Thymus (tissue), 11 donors: Measurements from ENCODE around the gene CDK3. TPM values are rescaled to one million over a fixed set of nuclear protein-coding genes. Genes with fewer than 3 reads are reported as not detected.
A peak's percentile ranks its signal among the peaks of the same experiment; 100 is the strongest.

Experiments used
- DNase-seq, 9 donors: peaks; one replicate each; pipeline ENCODE4 v3.0.0-alpha.2; 2013; ENCODE audit warnings: low spot score in 9 of 9, low read depth in 6 of 9, missing footprints in 1 of 9
- H3K27ac ChIP-seq, 2 donors: one replicate each; pipeline ENCODE4 v1.5.1; 2013; ENCODE audit warnings: control low read depth in 1 of 2, low read depth in 1 of 2, low read length in 1 of 2, mild to moderate bottlenecking in 1 of 2, moderate library complexity in 1 of 2
- H3K27me3 ChIP-seq, 2 donors: one replicate each; pipeline ENCODE4 v1.5.1; 2013; ENCODE audit warnings: low read length in 1 of 2; ENCODE audit not compliant: control insufficient read depth in 2 of 2, insufficient read depth in 1 of 2
- H3K36me3 ChIP-seq, 2 donors: one replicate each; pipeline ENCODE4 v1.5.1; 2013; ENCODE audit warnings: low read length in 1 of 2, mild to moderate bottlenecking in 1 of 2, moderate library complexity in 1 of 2; ENCODE audit not compliant: control insufficient read depth in 2 of 2, insufficient read depth in 2 of 2
- H3K4me1 ChIP-seq, 2 donors: one replicate each; pipeline ENCODE4 v1.5.1; 2013; ENCODE audit warnings: low read length in 2 of 2; ENCODE audit not compliant: control insufficient read depth in 2 of 2, insufficient read depth in 2 of 2
- H3K4me3 ChIP-seq, 2 donors: one replicate each; pipeline ENCODE4 v1.5.1; 2013; ENCODE audit warnings: low read length in 2 of 2, control low read depth in 1 of 2, mild to moderate bottlenecking in 1 of 2
- H3K9me3 ChIP-seq, 2 donors: one replicate each; pipeline ENCODE4 v1.5.1; 2013; ENCODE audit warnings: low read length in 1 of 2, mild to moderate bottlenecking in 1 of 2; ENCODE audit not compliant: control insufficient read depth in 2 of 2, insufficient read depth in 1 of 2
- WGBS: extraction: QIAGEN DNeasy Blood & Tissue Kit; methylation state at CpG from one replicate; pipeline ENCODE4 v1.1.7; 2013; 5-methylcytosine and 5-hydroxymethylcytosine counted together
- polyA plus RNA-seq: library from polyadenylated mRNA; stranded (reverse); fragments of 200-250 nt; gene quantifications from one replicate; pipeline ENCODE4 v1.2.3, GENCODE V29; 2013
- total RNA-seq: library from RNA; stranded (reverse); fragments of 120-200 nt; gene quantifications from one replicate; pipeline ENCODE4 v1.2.4, GENCODE V29; 2013
- donor health status: healthy.

Gene CDK3
- total and polyA plus RNA-seq, 2 donors = 3.2 to 31.8 TPM

GRCh38 chr17:75985986-75986385 is 14.7 kb upstream of the CDK3 start:
- no peak for DNase-seq
- no peaks in the 10 kb centered on the region for H3K27me3 ChIP-seq
- no peaks in the 10 kb centered on the region for H3K9me3 ChIP-seq
- 96% methylated on average over 4 of the region's 4 CpGs for WGBS
- no peak overlapping the region for H3K4me3 ChIP-seq
- no peak overlapping the region for H3K27ac ChIP-seq
- H3K4me1 ChIP-seq = no peaks in the 10 kb centered on the region
- no peaks in the 10 kb centered on the region for H3K36me3 ChIP-seq

GRCh38 chr17:75987041-75987440 is 13.6 kb upstream of the CDK3 start:
- H3K27ac ChIP-seq = no peak overlapping the region
- no peaks in the 10 kb centered on the region for H3K4me1 ChIP-seq
- H3K36me3 ChIP-seq = no peaks in the 10 kb centered on the region
- 98% methylated on average over 4 of the region's 4 CpGs for WGBS
- no peak for DNase-seq
- no peaks in the 10 kb centered on the region for H3K27me3 ChIP-seq
- no peak overlapping the region for H3K4me3 ChIP-seq
- no peaks in the 10 kb centered on the region for H3K9me3 ChIP-seq

- Histone ChIP-seq H3K36me3 (peaks cover 0 to 5% of the 10 kb centered on the region in 2 donors), H3K9me3 (no peaks in the 10 kb centered on the region), H3K27me3 (no peaks in the 10 kb centered on the region), H3K4me3 (no peak overlapping the region), H3K27ac (no peak overlapping the region), H3K4me1 (no peaks in the 10 kb centered on the region)
- DNase-seq = no peak
- 91% methylated on average over 9 of the region's 9 CpGs for WGBS
These were observed 9.3 kb upstream of the CDK3 start for GRCh38 chr17:75991396-75991795.

GRCh38 chr17:75994802-75995370 is 5.8 kb upstream of the CDK3 start:
- Histone ChIP-seq H3K36me3 (peaks cover 0 to 5% of the 10 kb centered on the region in 2 donors), H3K27me3 (no peaks in the 10 kb centered on the region), H3K27ac (no peak overlapping the region), H3K9me3 (peaks cover 1 to 5% of the 10 kb centered on the region in 2 donors), H3K4me3 (no peak overlapping the region), H3K4me1 (peaks cover 5 to 11% of the 10 kb centered on the region in 2 donors)
- DNase-seq = no peak
- WGBS = 96% methylated on average over 5 of the region's 5 CpGs

- Histone ChIP-seq H3K27me3 (no peaks in the 10 kb centered on the region), H3K4me3 (no peak overlapping the region), H3K27ac (no peak overlapping the region), H3K9me3 (peaks cover 1 to 5% of the 10 kb centered on the region in 2 donors), H3K4me1 (peaks cover 5 to 11% of the 10 kb centered on the region in 2 donors), H3K36me3 (peaks cover 0 to 5% of the 10 kb centered on the region in 2 donors)
- no peak for DNase-seq
- 98% methylated on average over 7 of the region's 7 CpGs for WGBS
These were observed 5.2 kb upstream of the CDK3 start for GRCh38 chr17:75995385-75995925.

- DNase-seq = peak in 2 of 9 donors; percentile 21 to 39
- Histone ChIP-seq H3K27me3 (no peaks in the 10 kb centered on the region), H3K9me3 (peaks cover 1 to 5% of the 10 kb centered on the region in 2 donors), H3K36me3 (peaks cover 0 to 5% of the 10 kb centered on the region in 2 donors), H3K4me1 (peaks cover 5 to 11% of the 10 kb centered on the region in 2 donors), H3K4me3 (no peak overlapping the region), H3K27ac (peak overlapping the region in 1 of 2 donors; percentile 57)
- 26% methylated on average over 18 of the region's 18 CpGs for WGBS
These were observed 3.7 kb upstream of the CDK3 start for GRCh38 chr17:75996665-75997590.

GRCh38 chr17:75998327-75998795 is 2.3 kb upstream of the CDK3 start:
- Histone ChIP-seq H3K27me3 (no peaks in the 10 kb centered on the region), H3K4me1 (peaks cover 5 to 11% of the 10 kb centered on the region in 2 donors), H3K27ac (no peak overlapping the region), H3K4me3 (no peak overlapping the region), H3K9me3 (peaks cover 1 to 5% of the 10 kb centered on the region in 2 donors), H3K36me3 (peaks cover 0 to 2% of the 10 kb centered on the region in 2 donors)
- no peak for DNase-seq
- over 99% methylated on average over 9 of the region's 9 CpGs for WGBS

GRCh38 chr17:76000016-76000754 is 470 bp upstream of the CDK3 start:
- Histone ChIP-seq H3K4me3 (no peak overlapping the region), H3K4me1 (peaks cover 5 to 13% of the 10 kb centered on the region in 2 donors), H3K27me3 (no peaks in the 10 kb centered on the region), H3K36me3 (peaks cover 0 to 6% of the 10 kb centered on the region in 2 donors), H3K27ac (no peak overlapping the region), H3K9me3 (peaks cover 1 to 5% of the 10 kb centered on the region in 2 donors)
- 85% methylated on average over 31 of the region's 31 CpGs for WGBS
- peak in 3 of 9 donors; percentile 47 to 66 (median 65) for DNase-seq
